ENCODE measurements around the gene LDLRAD4. TPM values are rescaled to one million over a fixed set of nuclear protein-coding genes. Genes with fewer than 3 reads are reported as not detected.

LDLRAD4 gene
- total RNA-seq, 1 donor from 2014 or later: 4.3 TPM

GRCh38 chr18:13202571-13202970, 16.0 kb upstream of the LDLRAD4 start:
- no peak for DNase-seq (ENCODE audit: low read depth)

GRCh38 chr18:13206301-13206700, 12.3 kb upstream of the LDLRAD4 start:
- DNase-seq (ENCODE audit: low read depth): no peak

GRCh38 chr18:13207294-13207693, 11.3 kb upstream of the LDLRAD4 start:
- no peak for DNase-seq (ENCODE audit: low read depth)

GRCh38 chr18:13211534-13211933, 7.0 kb upstream of the LDLRAD4 start:
- no peak for DNase-seq (ENCODE audit: low read depth)

- no peak for DNase-seq (ENCODE audit: low read depth)
These were observed 5.3 kb upstream of the LDLRAD4 start for GRCh38 chr18:13213036-13213795.

GRCh38 chr18:13214609-13215008, 4.0 kb upstream of the LDLRAD4 start:
- no peak for DNase-seq (ENCODE audit: low read depth)

GRCh38 chr18:13216092-13216582, 2.4 kb upstream of the LDLRAD4 start:
- peak; percentile 57 for DNase-seq (ENCODE audit: low read depth)

- no peak for DNase-seq (ENCODE audit: low read depth)
These were observed 1.7 kb upstream of the LDLRAD4 start for GRCh38 chr18:13216711-13217465.

- DNase-seq (ENCODE audit: low read depth): no peak
These were observed 1.0 kb upstream of the LDLRAD4 start for GRCh38 chr18:13217466-13217961.

- no peak for DNase-seq (ENCODE audit: low read depth)
These were observed 591 bp upstream of the LDLRAD4 start for GRCh38 chr18:13217971-13218367.

GRCh38 chr18:13218997-13219396, 437 bp downstream of the LDLRAD4 start:
- DNase-seq (ENCODE audit: low read depth): no peak

- DNase-seq (ENCODE audit: low read depth): no peak
These were observed 1.1 kb downstream of the LDLRAD4 start for GRCh38 chr18:13219593-13220159.

GRCh38 chr18:13220361-13220991, 1.9 kb downstream of the LDLRAD4 start:
- DNase-seq (ENCODE audit: low read depth): no peak

GRCh38 chr18:13221869-13222855, 3.6 kb downstream of the LDLRAD4 start:
- no peak for DNase-seq (ENCODE audit: low read depth)

GRCh38 chr18:13222856-13223281, 4.3 kb downstream of the LDLRAD4 start:
- DNase-seq (ENCODE audit: low read depth): no peak

- DNase-seq (ENCODE audit: low read depth): no peak
These were observed 5.0 kb downstream of the LDLRAD4 start for GRCh38 chr18:13223311-13224143.

- no peak for DNase-seq (ENCODE audit: low read depth)
These were observed 6.7 kb downstream of the LDLRAD4 start for GRCh38 chr18:13225261-13225660.

- DNase-seq (ENCODE audit: low read depth): no peak
These were observed 8.1 kb downstream of the LDLRAD4 start for GRCh38 chr18:13226533-13227144.

- no peak for DNase-seq (ENCODE audit: low read depth)
These were observed 9.3 kb downstream of the LDLRAD4 start for GRCh38 chr18:13227910-13228309.

All from renal cortical epithelial cell (primary cell).